Nephron progenitor cell (in vitro differentiated cells): ENCODE results near the gene SASH1.
A peak's percentile ranks its signal among the peaks of the same experiment; 100 is the strongest.

ENCODE experiments used
- DNase-seq: peaks from one replicate; pipeline ENCODE4 v3.0.0; 2021
- H3K27ac Mint-ChIP-seq: 2 replicates; pipeline ENCODE4 v1.8.0; 2021; ENCODE audit warnings: mild to moderate bottlenecking, moderate library complexity, mixed read lengths
- H3K27me3 Mint-ChIP-seq: 2 replicates; pipeline ENCODE4 v1.8.0; 2021; ENCODE audit warnings: mild to moderate bottlenecking, low read depth, mixed read lengths; ENCODE audit not compliant: poor library complexity
- H3K36me3 Mint-ChIP-seq: 2 replicates; pipeline ENCODE4 v1.8.0; 2021; ENCODE audit warnings: low read depth, mixed read lengths
- H3K4me1 Mint-ChIP-seq: 2 replicates; pipeline ENCODE4 v1.8.0; 2021; ENCODE audit warnings: mixed read lengths
- H3K4me3 Mint-ChIP-seq: 2 replicates; pipeline ENCODE4 v1.8.0; 2021; ENCODE audit warnings: mild to moderate bottlenecking, moderate library complexity, mixed read lengths
- H3K9me3 Mint-ChIP-seq: 2 replicates; pipeline ENCODE4 v1.8.0; 2021; ENCODE audit warnings: mild to moderate bottlenecking, moderate library complexity, mixed read lengths
- TF ChIP-seq, protein P1 (sequence below): fragments of 200-600 bp; sonication (generic); IDR thresholded peaks from 2 replicates; pipeline ENCODE4 v1.5.0; 2021; ENCODE audit warnings: antibody characterized with exemption

Gene SASH1

GRCh38 chr6:148467926-148468325 is 125.3 kb downstream of the SASH1 start:
- no peaks in the 10 kb centered on the region for H3K9me3 Mint-ChIP-seq
- TF ChIP-seq, protein P1, sequence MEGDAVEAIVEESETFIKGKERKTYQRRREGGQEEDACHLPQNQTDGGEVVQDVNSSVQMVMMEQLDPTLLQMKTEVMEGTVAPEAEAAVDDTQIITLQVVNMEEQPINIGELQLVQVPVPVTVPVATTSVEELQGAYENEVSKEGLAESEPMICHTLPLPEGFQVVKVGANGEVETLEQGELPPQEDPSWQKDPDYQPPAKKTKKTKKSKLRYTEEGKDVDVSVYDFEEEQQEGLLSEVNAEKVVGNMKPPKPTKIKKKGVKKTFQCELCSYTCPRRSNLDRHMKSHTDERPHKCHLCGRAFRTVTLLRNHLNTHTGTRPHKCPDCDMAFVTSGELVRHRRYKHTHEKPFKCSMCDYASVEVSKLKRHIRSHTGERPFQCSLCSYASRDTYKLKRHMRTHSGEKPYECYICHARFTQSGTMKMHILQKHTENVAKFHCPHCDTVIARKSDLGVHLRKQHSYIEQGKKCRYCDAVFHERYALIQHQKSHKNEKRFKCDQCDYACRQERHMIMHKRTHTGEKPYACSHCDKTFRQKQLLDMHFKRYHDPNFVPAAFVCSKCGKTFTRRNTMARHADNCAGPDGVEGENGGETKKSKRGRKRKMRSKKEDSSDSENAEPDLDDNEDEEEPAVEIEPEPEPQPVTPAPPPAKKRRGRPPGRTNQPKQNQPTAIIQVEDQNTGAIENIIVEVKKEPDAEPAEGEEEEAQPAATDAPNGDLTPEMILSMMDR = no peak
- peaks cover 85% of the 10 kb centered on the region for H3K4me1 Mint-ChIP-seq
- H3K27ac Mint-ChIP-seq = peak overlapping the region; percentile 93
- peaks cover 10% of the 10 kb centered on the region for H3K36me3 Mint-ChIP-seq
- H3K4me3 Mint-ChIP-seq = no peak overlapping the region
- H3K27me3 Mint-ChIP-seq = peaks cover 3% of the 10 kb centered on the region
- DNase-seq = no peak

- Mint-ChIP-seq H3K27ac (peak overlapping the region; percentile 93), H3K9me3 (no peaks in the 10 kb centered on the region), H3K36me3 (peaks cover 24% of the 10 kb centered on the region), H3K27me3 (no peaks in the 10 kb centered on the region), H3K4me3 (peak overlapping the region; percentile 25), H3K4me1 (peaks cover 83% of the 10 kb centered on the region)
- no peak for DNase-seq
- TF ChIP-seq, protein P1 = no peak
These were observed 127.5 kb downstream of the SASH1 start for GRCh38 chr6:148470156-148470555.

- peak overlapping the region; percentile 98 for H3K27ac Mint-ChIP-seq
- TF ChIP-seq, protein P1 = no peak
- H3K9me3 Mint-ChIP-seq = no peaks in the 10 kb centered on the region
- H3K27me3 Mint-ChIP-seq = peaks cover 2% of the 10 kb centered on the region
- peak overlapping the region; percentile 14 for H3K4me3 Mint-ChIP-seq
- no peak for DNase-seq
- H3K4me1 Mint-ChIP-seq = peaks cover 84% of the 10 kb centered on the region
- peaks cover 31% of the 10 kb centered on the region for H3K36me3 Mint-ChIP-seq
These were observed 128.2 kb downstream of the SASH1 start for GRCh38 chr6:148470606-148471465.

DNA sequence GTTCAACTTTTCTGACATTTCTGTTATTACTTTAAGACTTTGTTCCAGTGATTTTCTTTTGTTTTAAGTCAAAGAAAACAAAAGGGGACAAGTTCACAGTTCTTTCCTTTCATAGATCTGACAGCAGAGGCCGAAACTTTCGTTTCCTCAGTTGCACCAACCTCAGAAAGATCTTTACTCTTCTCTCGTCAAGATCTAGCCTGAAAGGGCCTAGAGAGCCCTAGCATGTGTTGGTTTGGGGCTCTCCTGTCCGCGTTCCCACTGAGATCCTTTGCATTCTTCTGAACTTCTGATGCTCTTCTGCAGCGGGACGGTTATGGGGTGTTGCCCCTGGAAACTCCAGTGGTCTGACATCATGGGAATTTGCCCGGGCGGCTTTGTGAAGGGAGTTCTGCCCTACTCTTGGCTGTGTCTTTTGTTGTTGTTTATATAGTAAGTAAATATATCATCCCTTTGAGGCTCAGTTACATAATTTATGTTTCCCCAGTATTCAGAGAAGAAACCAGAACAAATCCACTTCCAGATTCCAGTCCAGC is 129.1 kb downstream of the SASH1 start:
- TF ChIP-seq, protein P1 = no peak
- H3K36me3 Mint-ChIP-seq = peaks cover 39% of the 10 kb centered on the region
- H3K4me3 Mint-ChIP-seq = peak overlapping the region; percentile 20
- H3K4me1 Mint-ChIP-seq = peaks cover 75% of the 10 kb centered on the region
- H3K27ac Mint-ChIP-seq = peak overlapping the region; percentile 98
- DNase-seq = peak; percentile 50
- H3K27me3 Mint-ChIP-seq = peaks cover 2% of the 10 kb centered on the region
- no peaks in the 10 kb centered on the region for H3K9me3 Mint-ChIP-seq

DNA sequence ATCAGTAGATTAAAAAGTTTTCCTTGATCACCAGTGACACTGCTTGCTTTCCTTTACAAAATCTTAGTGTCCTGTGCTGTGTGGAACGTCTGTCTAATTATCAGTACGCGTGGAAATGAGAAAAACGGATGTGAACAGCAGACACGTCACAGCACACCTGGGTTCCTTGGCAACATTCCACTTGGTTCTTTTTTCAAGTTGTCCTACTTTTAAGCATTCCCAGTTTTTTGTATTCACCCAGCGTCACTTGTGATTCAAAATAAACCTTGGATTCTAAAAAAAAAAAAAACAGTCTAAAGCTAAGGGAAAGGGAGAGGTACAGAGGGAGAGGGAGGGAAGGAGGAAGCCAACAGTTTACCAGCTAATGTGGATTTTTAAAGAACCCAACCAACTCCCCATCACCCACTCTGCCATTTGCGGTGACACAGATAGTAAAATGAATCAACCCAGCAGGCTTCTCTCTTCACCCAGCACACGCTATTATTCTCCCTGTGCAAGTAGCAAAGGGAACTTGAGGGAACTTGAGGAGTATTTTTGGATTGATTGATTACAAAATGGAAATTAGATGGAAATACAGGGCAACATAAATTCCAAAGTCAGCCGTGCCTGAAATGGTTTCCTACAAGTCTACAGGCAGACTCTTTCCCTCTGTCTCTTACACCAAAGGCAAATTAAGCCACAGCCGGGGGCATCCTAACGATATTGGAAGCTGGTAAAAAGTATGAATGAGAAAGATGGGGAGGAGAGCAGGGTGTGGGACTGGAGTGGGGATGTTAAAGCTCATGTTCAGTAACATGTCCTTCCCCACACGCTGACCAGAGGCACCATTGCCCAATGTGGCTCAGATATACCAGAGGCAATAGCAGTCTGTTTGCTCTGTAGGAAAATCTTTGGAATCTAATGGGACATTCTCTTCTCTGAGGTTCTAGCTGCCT is 129.8 kb downstream of the SASH1 start:
- Mint-ChIP-seq H3K4me3 (peak overlapping the region; percentile 20), H3K27ac (peak overlapping the region; percentile 98), H3K9me3 (no peaks in the 10 kb centered on the region), H3K4me1 (peaks cover 68% of the 10 kb centered on the region), H3K27me3 (peaks cover 2% of the 10 kb centered on the region), H3K36me3 (peaks cover 47% of the 10 kb centered on the region)
- TF ChIP-seq, protein P1 = no peak
- DNase-seq = no peak
